ENCODE results near the gene P2RX2. TPM values are rescaled to one million over a fixed set of nuclear protein-coding genes. Genes with fewer than 3 reads are reported as not detected.

The P2RX2 gene
- total and polyA plus RNA-seq, 2 experiments from 2014 or later: 1.1 to 1.7 TPM

DNA sequence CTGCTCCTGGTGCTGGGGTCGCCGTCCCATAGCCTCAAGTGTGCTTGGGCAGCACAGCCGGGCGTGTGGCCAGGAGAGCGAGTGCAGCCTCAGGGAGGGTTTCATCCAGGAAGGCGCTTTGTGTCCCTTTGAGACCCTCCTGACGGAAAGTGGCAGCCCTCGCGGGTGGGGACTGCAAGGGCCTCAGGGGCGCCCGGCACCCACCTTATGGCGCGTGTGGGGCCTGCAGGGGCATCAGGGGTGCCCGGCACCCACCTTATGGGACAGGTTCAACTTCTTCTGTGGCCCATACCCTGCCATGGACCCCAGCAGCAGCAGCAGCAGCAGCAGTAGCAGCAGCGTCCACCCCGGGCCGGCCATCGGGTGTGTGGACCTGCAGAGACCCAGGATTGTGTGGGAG is 12.7 kb upstream of the P2RX2 start (continued):
- TF ChIP-seq, protein P1, sequence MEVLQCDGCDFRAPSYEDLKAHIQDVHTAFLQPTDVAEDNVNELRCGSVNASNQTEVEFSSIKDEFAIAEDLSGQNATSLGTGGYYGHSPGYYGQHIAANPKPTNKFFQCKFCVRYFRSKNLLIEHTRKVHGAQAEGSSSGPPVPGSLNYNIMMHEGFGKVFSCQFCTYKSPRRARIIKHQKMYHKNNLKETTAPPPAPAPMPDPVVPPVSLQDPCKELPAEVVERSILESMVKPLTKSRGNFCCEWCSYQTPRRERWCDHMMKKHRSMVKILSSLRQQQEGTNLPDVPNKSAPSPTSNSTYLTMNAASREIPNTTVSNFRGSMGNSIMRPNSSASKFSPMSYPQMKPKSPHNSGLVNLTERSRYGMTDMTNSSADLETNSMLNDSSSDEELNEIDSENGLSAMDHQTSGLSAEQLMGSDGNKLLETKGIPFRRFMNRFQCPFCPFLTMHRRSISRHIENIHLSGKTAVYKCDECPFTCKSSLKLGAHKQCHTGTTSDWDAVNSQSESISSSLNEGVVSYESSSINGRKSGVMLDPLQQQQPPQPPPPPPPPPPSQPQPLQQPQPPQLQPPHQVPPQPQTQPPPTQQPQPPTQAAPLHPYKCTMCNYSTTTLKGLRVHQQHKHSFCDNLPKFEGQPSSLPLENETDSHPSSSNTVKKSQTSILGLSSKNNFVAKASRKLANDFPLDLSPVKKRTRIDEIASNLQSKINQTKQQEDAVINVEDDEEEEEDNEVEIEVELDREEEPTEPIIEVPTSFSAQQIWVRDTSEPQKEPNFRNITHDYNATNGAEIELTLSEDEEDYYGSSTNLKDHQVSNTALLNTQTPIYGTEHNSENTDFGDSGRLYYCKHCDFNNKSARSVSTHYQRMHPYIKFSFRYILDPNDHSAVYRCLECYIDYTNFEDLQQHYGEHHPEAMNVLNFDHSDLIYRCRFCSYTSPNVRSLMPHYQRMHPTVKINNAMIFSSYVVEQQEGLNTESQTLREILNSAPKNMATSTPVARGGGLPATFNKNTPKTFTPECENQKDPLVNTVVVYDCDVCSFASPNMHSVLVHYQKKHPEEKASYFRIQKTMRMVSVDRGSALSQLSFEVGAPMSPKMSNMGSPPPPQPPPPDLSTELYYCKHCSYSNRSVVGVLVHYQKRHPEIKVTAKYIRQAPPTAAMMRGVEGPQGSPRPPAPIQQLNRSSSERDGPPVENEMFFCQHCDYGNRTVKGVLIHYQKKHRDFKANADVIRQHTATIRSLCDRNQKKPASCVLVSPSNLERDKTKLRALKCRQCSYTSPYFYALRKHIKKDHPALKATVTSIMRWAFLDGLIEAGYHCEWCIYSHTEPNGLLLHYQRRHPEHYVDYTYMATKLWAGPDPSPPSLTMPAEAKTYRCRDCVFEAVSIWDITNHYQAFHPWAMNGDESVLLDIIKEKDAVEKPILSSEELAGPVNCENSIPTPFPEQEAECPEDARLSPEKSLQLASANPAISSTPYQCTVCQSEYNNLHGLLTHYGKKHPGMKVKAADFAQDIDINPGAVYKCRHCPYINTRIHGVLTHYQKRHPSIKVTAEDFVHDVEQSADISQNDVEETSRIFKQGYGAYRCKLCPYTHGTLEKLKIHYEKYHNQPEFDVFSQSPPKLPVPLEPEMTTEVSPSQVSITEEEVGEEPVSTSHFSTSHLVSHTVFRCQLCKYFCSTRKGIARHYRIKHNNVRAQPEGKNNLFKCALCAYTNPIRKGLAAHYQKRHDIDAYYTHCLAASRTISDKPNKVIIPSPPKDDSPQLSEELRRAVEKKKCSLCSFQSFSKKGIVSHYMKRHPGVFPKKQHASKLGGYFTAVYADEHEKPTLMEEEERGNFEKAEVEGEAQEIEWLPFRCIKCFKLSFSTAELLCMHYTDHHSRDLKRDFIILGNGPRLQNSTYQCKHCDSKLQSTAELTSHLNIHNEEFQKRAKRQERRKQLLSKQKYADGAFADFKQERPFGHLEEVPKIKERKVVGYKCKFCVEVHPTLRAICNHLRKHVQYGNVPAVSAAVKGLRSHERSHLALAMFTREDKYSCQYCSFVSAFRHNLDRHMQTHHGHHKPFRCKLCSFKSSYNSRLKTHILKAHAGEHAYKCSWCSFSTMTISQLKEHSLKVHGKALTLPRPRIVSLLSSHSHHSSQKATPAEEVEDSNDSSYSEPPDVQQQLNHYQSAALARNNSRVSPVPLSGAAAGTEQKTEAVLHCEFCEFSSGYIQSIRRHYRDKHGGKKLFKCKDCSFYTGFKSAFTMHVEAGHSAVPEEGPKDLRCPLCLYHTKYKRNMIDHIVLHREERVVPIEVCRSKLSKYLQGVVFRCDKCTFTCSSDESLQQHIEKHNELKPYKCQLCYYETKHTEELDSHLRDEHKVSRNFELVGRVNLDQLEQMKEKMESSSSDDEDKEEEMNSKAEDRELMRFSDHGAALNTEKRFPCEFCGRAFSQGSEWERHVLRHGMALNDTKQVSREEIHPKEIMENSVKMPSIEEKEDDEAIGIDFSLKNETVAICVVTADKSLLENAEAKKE (CRISPR knock-in tag; IDR thresholded peaks at IDR 0.05): no peak
- no peak for TF ChIP-seq JUNB (IDR thresholded peaks at IDR 0.05; ENCODE audit: unreplicated experiment)
- no peak for TF ChIP-seq EZH2phosphoT487 (IDR thresholded peaks at IDR 0.05; ENCODE audit: unreplicated experiment)
- TF ChIP-seq STAT1 (IDR thresholded peaks at IDR 0.05; ENCODE audit: unreplicated experiment): no peak
- no peak for TF ChIP-seq POLR2AphosphoS5 (IDR thresholded peaks at IDR 0.05; ENCODE audit: low read depth)

DNA sequence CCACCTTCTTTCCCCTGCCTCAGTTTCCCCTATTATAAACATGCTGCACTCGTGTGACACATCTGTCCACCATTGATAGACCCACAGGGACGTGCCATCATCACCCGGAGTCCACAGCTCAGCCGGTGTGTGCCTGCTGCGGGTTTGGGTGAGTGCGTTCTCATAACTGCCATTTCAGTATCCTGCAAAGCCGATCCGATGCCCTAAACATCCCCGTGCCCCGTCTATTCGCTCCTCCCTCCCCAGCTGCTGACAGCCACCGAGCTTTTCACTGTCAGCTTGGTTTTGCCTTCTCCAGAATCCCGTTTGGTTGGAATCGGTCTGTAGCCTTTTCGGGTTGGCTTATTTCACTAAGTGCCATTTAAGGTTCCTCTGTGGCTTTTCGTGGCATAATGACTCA is 12.1 kb upstream of the P2RX2 start:
- no peaks in the 10 kb centered on the region for H4K20me1 ChIP-seq (replicated peaks; ENCODE audit: insufficient read depth)
- no peaks in the 10 kb centered on the region for H3K9me2 ChIP-seq (ENCODE audit: insufficient read depth)
- no peak overlapping the region for H2AFZ ChIP-seq
- Mint-ChIP-seq H3K36me3 (ENCODE audit: low read depth) (no peaks in the 10 kb centered on the region), H3K4me1 (peaks cover 7% of the 10 kb centered on the region), H3K4me3 (no peak overlapping the region), H3K27me3 (ENCODE audit: insufficient read depth, low read depth, poor library complexity) (peaks cover 74% of the 10 kb centered on the region), H3K9me3 (peaks cover 9% of the 10 kb centered on the region; the same call in 2 of the 3 replicates), H3K27ac (no peak overlapping the region)
- no peaks in the 10 kb centered on the region for H3K36me3 ChIP-seq (ENCODE audit: insufficient read depth)
- no peak overlapping the region for H3K4me2 ChIP-seq
- no peaks in the 10 kb centered on the region for H3K4me1 ChIP-seq (ENCODE audit: insufficient read depth)
- ATAC-seq: no peak
- 0 out of 2 replicates have a peak, but pooled peaks cover 4% of the 10 kb centered on the region for H3F3A ChIP-seq (replicated peaks; ENCODE audit: low read depth)
- DNase-seq (ENCODE audit: low spot score): no peak
- H3K27ac ChIP-seq (ENCODE audit: low read depth): no peak overlapping the region
- no peak overlapping the region for H3K4me3 ChIP-seq
- H3K27me3 ChIP-seq (ENCODE audit: insufficient read depth): peaks cover 77% of the 10 kb centered on the region
- no peaks in the 10 kb centered on the region for H3K79me2 ChIP-seq (replicated peaks; ENCODE audit: insufficient read depth)
- TF ChIP-seq, protein P2, sequence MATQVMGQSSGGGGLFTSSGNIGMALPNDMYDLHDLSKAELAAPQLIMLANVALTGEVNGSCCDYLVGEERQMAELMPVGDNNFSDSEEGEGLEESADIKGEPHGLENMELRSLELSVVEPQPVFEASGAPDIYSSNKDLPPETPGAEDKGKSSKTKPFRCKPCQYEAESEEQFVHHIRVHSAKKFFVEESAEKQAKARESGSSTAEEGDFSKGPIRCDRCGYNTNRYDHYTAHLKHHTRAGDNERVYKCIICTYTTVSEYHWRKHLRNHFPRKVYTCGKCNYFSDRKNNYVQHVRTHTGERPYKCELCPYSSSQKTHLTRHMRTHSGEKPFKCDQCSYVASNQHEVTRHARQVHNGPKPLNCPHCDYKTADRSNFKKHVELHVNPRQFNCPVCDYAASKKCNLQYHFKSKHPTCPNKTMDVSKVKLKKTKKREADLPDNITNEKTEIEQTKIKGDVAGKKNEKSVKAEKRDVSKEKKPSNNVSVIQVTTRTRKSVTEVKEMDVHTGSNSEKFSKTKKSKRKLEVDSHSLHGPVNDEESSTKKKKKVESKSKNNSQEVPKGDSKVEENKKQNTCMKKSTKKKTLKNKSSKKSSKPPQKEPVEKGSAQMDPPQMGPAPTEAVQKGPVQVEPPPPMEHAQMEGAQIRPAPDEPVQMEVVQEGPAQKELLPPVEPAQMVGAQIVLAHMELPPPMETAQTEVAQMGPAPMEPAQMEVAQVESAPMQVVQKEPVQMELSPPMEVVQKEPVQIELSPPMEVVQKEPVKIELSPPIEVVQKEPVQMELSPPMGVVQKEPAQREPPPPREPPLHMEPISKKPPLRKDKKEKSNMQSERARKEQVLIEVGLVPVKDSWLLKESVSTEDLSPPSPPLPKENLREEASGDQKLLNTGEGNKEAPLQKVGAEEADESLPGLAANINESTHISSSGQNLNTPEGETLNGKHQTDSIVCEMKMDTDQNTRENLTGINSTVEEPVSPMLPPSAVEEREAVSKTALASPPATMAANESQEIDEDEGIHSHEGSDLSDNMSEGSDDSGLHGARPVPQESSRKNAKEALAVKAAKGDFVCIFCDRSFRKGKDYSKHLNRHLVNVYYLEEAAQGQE (IDR thresholded peaks at IDR 0.05; ENCODE audit: unreplicated experiment): no peak
- TF ChIP-seq, protein P3, sequence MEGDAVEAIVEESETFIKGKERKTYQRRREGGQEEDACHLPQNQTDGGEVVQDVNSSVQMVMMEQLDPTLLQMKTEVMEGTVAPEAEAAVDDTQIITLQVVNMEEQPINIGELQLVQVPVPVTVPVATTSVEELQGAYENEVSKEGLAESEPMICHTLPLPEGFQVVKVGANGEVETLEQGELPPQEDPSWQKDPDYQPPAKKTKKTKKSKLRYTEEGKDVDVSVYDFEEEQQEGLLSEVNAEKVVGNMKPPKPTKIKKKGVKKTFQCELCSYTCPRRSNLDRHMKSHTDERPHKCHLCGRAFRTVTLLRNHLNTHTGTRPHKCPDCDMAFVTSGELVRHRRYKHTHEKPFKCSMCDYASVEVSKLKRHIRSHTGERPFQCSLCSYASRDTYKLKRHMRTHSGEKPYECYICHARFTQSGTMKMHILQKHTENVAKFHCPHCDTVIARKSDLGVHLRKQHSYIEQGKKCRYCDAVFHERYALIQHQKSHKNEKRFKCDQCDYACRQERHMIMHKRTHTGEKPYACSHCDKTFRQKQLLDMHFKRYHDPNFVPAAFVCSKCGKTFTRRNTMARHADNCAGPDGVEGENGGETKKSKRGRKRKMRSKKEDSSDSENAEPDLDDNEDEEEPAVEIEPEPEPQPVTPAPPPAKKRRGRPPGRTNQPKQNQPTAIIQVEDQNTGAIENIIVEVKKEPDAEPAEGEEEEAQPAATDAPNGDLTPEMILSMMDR (conservative IDR thresholded peaks at IDR 0.05; ENCODE audit: low read depth in 2 of 2): no peak
- TF ChIP-seq EZH2 (IDR thresholded peaks at IDR 0.05; ENCODE audit: low read depth, unreplicated experiment): no peak
- no peak for TF ChIP-seq STAT1 (IDR thresholded peaks at IDR 0.05; ENCODE audit: unreplicated experiment)
- no peak for TF ChIP-seq CREB1 (CRISPR knock-in tag; IDR thresholded peaks at IDR 0.05; ENCODE audit: low read depth)
